Brain microvascular endothelial cell (primary cell): ENCODE data around the gene HK2.
"Not testable (repeated sequence)": the region's sequence is repeated elsewhere in the genome, so short reads cannot be mapped to it uniquely, and the experiment has no call there.

Source experiments
- DNase-seq: peaks from one replicate; pipeline ENCODE4 v3.0.0-alpha.2; 2020
- H3K27ac ChIP-seq: fragments of 250-450 bp; sonication (Bioruptor Pico); 2 replicates; pipeline ENCODE4 v1.5.1; 2020; ENCODE audit warnings: mild to moderate bottlenecking, moderate library complexity
- H3K27me3 ChIP-seq: fragments of 250-450 bp; sonication (Bioruptor Pico); replicated peaks from 2 replicates; pipeline ENCODE4 v1.5.1; 2020; ENCODE audit warnings: mild to moderate bottlenecking
- H3K36me3 ChIP-seq: fragments of 250-450 bp; sonication (Bioruptor Pico); replicated peaks from 2 replicates; pipeline ENCODE4 v1.5.1; 2020; ENCODE audit warnings: mild to moderate bottlenecking
- H3K4me3 ChIP-seq: 2 replicates; pipeline ENCODE4 v1.5.1; 2011; ENCODE audit warnings: low read depth, mild to moderate bottlenecking, control low read depth, low read length, moderate library complexity
- in situ Hi-C: cut with HindIII; loops from 2 replicates; pipeline ENCODE4 v1.10.0; 2017; ENCODE audit warnings: low sequenced_read_pairs, low pct_ligation_motif_present
- TF ChIP-seq, protein P1 (sequence below): IDR thresholded peaks from 2 replicates; pipeline ENCODE4 v1.5.1; 2011; ENCODE audit warnings: low read depth, mild to moderate bottlenecking, moderate library complexity, low read length, control low read depth, inconsistent platforms; ENCODE audit errors: missing control alignments

The HK2 gene

DNA sequence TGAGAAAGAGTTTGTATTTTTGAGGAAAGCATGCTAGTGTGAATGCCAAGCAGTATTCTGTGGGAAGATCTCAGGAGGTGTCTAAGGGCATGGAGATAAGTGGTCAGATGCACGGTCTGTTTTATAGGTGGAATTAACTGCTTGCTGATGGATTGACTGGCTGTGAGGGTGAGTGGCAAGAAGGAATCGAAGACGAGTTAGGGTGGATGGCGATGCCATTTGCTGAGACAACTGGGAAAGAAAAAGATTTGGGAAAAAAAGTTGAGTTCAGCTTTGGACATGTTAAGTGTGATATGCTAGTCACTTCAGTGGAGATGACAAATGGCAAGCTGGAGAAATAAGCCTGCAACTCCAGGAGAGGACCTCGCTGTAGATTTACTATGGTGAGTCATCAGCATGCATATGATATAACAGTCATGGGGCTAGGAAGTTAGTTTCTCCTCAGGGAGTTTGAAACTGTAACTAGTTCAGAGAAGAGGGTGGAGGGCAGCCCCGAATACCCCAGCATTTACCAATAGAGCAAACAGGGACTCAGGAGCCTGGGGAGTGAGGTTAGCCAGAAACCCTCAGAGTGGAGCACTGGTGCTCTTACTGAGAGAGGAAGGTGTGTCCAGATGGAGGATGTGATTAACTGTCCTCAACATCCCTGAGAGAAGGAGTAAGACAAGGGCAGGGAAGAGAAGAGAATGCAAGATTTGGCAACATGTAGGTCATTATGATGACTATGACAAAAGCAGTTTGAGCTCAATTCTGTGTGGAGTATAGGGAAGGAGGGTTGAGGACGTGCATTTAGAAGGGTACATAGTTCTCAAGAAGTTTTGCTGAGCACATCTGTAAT, 2.0 kb upstream of the HK2 start:
- in situ Hi-C loops, result no loop called here
- Histone ChIP-seq H3K4me3 (no peak overlapping the region), H3K27ac (no peak overlapping the region), H3K27me3 (no peaks in the 10 kb centered on the region), H3K36me3 (no peaks in the 10 kb centered on the region)
- TF ChIP-seq, protein P1, sequence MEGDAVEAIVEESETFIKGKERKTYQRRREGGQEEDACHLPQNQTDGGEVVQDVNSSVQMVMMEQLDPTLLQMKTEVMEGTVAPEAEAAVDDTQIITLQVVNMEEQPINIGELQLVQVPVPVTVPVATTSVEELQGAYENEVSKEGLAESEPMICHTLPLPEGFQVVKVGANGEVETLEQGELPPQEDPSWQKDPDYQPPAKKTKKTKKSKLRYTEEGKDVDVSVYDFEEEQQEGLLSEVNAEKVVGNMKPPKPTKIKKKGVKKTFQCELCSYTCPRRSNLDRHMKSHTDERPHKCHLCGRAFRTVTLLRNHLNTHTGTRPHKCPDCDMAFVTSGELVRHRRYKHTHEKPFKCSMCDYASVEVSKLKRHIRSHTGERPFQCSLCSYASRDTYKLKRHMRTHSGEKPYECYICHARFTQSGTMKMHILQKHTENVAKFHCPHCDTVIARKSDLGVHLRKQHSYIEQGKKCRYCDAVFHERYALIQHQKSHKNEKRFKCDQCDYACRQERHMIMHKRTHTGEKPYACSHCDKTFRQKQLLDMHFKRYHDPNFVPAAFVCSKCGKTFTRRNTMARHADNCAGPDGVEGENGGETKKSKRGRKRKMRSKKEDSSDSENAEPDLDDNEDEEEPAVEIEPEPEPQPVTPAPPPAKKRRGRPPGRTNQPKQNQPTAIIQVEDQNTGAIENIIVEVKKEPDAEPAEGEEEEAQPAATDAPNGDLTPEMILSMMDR, result no peak
- no peak for DNase-seq

DNA sequence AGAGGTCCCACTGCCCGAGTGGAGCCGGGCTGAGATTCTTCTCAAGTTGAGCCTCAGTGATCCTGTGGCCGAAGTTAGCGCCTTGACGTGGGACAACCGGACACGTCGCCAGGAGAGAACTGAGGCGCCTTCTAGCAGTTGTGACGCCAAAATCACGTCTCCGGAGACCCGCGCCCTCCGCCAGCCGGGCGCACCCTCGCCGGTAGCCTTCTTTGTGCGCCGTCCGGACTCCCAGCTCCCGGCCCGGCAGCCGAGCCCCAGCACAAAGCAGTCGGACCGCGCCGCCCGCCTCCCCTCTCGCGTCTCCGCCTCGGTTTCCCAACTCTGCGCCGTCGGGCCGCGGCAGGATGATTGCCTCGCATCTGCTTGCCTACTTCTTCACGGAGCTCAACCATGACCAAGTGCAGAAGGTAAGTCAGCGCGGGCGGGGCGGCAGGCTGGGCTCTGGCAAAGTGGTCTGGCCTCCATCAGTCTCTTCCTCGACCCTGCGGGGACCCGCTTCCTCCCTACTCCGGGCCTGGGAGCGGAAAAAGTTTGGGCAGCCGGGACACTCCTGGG, 386 bp downstream of the HK2 start:
- H3K36me3 ChIP-seq, H3K27me3 ChIP-seq, DNase-seq, in situ Hi-C loops, H3K27ac ChIP-seq: not testable (repeated sequence)
- H3K4me3 ChIP-seq, result peak overlapping the region; percentile 73

DNA sequence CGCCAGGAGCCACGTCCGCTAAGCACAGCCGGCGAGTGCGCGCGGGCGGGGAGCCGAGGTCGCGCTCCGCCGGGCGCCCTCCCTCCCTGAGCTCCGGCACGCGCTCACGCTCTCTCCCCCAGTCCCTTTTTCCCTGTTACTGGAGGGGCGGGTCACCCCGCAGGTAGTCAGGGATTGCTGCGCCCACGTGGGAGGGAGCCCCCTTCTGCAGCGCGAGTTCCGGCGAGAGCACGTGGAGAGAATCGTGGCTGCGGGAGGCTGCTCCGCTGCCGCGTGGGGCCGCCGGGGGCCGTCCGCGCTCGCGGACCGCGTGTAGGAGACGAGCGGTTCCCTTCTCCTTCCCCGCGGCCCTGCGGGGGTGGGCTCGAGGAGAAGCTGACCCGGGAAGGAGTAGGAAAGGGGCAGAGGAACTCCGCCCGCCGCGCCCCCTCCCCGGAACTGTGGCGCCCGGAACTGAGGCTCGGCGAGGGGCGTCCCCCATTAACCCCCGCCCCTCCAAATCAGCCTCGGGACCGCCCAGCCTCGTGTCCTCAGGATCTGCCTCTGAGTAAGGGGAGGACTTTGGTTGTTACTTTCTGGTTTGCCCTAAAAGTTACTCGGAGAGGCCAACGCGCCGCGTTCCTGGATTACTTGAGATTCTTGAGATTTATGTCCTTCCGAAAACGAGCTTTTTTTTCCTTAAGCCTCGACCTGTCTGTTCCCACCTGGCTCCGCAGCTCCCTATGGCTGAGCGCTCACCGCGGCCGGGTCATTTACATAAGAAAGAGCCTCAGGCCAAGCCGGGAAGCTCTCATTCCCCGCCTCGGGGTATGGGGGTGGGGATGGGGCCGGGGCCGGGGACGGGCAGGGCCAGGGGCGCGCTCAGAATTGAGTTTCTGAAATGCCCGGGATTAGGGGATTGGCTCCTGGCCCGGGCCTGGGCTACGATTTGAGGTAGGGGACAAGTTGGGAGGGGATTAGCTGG, 1.1 kb downstream of the HK2 start:
- Histone ChIP-seq H3K36me3 (no peaks in the 10 kb centered on the region), H3K27me3 (no peaks in the 10 kb centered on the region), H3K27ac (peak overlapping the region; percentile 8), H3K4me3 (peak overlapping the region; percentile 73)
- TF ChIP-seq, protein P1, result no peak
- no peak for DNase-seq
- in situ Hi-C loops, result no loop called here

DNA sequence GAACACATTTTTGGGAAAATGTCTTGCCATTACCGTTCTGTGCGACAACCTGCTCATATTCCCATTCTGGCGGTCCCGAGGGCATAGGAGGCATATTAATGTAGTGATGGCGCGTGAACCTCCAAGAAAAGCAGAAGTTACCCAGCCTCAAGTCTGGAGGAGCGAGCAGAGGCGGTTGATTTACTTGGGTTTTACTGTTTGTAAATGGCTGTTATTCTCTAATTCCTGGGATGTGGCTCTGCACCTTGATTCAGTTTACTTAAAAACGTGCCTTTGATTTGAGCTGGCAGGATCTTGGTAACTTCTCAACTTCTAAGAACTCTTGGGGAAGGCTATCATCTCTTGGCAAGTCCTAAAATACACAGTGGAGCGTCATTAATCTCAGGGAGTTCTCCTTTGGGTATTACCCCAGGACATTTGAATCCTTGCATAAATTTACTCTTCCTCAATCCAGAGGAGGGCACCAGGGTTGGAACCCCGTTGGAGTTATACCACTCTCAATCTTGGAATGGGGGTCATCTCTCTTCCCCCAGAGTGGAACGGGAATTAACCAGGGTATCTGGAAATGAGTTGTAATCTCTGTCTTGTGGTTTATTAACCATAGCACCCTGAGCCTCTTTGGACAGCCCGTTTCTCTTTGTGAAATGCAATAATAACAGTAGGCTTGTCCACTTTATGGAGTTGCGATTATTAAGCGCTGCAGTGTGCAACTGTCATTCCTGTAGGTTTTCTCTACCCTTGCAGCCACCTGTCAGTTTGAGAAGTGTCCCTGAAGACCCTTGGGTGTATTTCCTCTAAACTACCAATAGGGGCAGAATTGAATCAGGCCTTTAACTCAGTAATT, 2.1 kb downstream of the HK2 start:
- Histone ChIP-seq H3K27me3 (no peaks in the 10 kb centered on the region), H3K36me3 (no peaks in the 10 kb centered on the region), H3K27ac (no peak overlapping the region), H3K4me3 (peak overlapping the region; percentile 73)
- TF ChIP-seq, protein P1, result peak; percentile 73
- DNase-seq, result no peak
- in situ Hi-C loops, result no loop called here

DNA sequence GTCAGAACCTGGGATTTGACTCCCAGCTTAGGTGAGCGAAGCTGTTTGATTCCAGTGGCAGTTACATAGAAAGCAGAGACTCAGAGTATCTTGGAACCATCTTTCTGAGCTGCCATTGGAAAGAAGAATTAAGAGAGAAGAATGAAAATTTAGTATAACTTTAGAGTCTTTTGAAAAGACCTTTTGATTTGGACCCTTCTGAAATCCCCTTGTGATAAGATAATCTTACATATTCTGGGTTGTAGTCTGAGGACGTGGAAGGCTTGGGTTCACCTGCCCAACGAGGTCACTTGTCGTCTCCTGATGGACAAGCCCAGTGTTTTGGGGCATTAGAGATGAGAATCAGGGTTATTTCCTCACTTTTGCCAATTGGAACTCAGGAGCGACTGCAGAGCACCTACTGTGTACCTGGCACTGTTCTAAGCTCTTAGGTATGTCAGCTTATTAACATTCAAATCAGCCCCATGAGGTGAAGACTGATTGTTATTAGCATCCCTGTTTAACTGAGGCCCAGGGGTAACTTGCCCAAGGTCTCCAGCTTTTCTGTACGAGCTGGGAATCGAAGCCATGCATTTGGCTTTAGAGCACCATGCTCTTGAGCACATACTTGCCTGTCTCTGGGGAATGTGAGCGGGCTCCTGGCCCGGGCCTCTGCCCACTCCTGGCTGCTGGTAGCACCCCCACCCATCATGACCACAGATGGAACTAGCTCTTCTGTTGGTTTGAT, 2.9 kb downstream of the HK2 start:
- in situ Hi-C loops, result no loop called here
- TF ChIP-seq, protein P1, result no peak
- H3K36me3 ChIP-seq, result no peaks in the 10 kb centered on the region
- no peak for DNase-seq
- H3K4me3 ChIP-seq, result no peak overlapping the region
- no peak overlapping the region for H3K27ac ChIP-seq
- H3K27me3 ChIP-seq, result no peaks in the 10 kb centered on the region
